Urinary bladder (tissue), 4 donors: Measurements from ENCODE around the gene PEPD. TPM values are rescaled to one million over a fixed set of nuclear protein-coding genes. Genes with fewer than 3 reads are reported as not detected.

Experiments used
- DNase-seq: peaks from one replicate; pipeline ENCODE4 v3.0.0-alpha.2; 2015; ENCODE audit errors: extremely low spot score
- H3K27ac ChIP-seq: one replicate; pipeline ENCODE4 v1.5.1; 2013; ENCODE audit warnings: low read depth, mild to moderate bottlenecking, moderate library complexity
- H3K36me3 ChIP-seq: one replicate; pipeline ENCODE4 v1.6.1; 2013; ENCODE audit warnings: mild to moderate bottlenecking, moderate library complexity; ENCODE audit not compliant: insufficient read depth
- H3K4me1 ChIP-seq: one replicate; pipeline ENCODE4 v1.6.1; 2013; ENCODE audit warnings: mild to moderate bottlenecking, moderate library complexity; ENCODE audit not compliant: insufficient read depth
- H3K4me3 ChIP-seq: one replicate; pipeline ENCODE4 v1.5.1; 2013; ENCODE audit warnings: low read depth, low read length
- WGBS: extraction: QIAGEN DNeasy Blood & Tissue Kit; methylation state at CpG from one replicate; pipeline ENCODE4 v1.1.7; 2013; 5-methylcytosine and 5-hydroxymethylcytosine counted together
- polyA plus RNA-seq: library from polyadenylated mRNA; stranded (reverse); fragments of 200-250 nt; gene quantifications from one replicate; pipeline ENCODE4 v1.2.3, GENCODE V29; 2013
- total RNA-seq: library from RNA; depleted of rRNA; stranded (reverse); fragments of >200 nt; gene quantifications from one replicate; pipeline ENCODE4 v1.2.3, GENCODE V29; 2014
- donor health status: healthy with polysubstance abuse.
- donor health status: healthy.

The PEPD gene
- total and polyA plus RNA-seq, 2 donors: 24.2 to 85.0 TPM

DNA sequence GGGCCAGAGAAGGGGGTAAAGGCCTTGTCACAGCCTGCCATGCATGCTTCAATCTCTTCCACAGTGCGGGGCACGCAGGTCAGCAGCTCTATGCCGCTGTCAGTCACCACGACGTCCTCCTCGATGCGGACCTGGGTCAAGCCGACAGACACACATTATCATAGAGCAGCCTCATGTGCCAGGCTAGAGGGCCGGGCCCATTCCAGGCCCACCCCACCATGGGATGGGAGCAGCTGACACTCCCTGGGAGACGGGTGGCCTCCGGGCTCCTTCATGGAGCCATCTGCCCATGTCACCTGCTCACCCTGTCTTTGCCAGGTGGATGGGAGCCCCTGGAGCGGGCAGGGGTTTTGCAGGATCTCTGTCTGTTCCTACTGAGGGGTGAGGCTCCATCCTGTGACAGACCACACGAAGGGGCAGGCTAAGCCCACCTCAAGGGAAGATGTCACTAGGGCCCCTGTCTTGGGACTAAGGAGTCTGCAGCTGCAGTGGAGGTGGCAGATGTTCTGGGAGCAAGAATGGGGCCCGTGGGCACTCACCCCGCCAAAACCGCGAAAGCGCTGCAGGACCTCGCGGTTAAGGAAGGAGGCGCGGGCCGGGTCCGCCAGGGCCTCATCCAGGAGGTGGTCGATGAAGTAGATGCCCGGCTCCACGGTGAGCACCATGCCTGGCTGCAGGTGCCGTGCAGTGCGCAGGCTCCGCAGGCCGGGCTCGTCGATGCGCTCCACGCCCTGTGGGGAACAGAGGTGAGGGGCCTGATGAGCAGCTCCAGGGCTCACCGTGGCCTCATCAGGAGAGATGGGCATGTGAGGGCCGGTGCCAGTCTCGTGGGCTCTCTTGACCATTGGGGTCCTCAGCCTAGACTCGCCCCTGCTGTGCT lies 134.0 kb downstream of the PEPD start:
- 97% methylated on average over 39 of the region's 39 CpGs for WGBS
- Histone ChIP-seq H3K27ac (no peak overlapping the region), H3K36me3 (no peaks in the 10 kb centered on the region), H3K4me1 (no peaks in the 10 kb centered on the region), H3K4me3 (no peak overlapping the region)
- no peak for DNase-seq

DNA sequence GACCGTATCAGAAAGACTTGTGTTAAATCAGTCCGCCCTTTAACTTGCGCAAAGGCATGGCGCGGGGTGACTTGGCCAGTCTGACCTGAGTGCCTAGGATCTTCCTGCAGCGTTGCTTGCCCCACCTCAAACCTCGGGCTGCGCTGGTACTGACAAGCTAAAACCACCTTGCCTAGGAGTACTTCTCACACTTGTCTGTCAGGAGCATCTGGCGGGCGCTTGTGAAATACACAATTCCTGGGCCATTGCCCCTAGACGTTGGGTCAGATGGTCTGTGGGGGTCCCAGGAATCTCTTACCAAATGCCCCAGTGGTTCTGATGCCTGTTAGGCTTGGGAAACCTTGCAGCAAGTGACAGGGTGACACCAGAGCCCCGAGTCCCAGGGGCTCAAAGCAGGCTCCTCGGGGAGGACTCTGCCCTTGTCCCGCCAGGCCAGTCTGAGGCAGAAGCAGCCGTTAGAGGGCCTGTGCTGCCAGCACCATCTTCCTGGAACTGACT lies 135.2 kb downstream of the PEPD start:
- H3K4me3 ChIP-seq: no peak overlapping the region
- H3K36me3 ChIP-seq: no peaks in the 10 kb centered on the region
- whole genome bisulfite sequencing: 86% methylated on average over 15 of the region's 15 CpGs
- no peaks in the 10 kb centered on the region for H3K4me1 ChIP-seq
- no peak for DNase-seq
- H3K27ac ChIP-seq: no peak overlapping the region

DNA sequence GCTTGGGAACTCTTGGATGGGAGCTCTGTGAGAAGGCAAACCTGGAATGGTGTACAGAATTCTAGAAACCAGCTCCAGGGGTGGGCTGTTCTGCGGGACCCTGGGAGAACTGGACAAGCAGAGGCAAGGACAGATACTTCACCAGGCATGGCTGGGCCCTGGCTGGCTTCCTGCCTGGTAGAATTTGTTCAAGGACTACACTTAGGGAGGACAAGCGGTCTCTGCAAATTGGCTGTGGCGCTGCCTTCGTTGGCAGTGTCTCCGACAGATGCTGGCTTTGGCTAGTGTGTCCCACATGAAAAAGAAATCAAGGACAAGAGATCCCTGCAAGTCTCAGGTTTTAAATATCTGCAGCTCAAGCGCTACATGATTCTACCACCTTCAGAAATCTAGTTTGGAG lies 135.6 kb downstream of the PEPD start:
- Histone ChIP-seq H3K27ac (no peak overlapping the region), H3K36me3 (no peaks in the 10 kb centered on the region), H3K4me3 (no peak overlapping the region), H3K4me1 (no peaks in the 10 kb centered on the region)
- WGBS: 77% methylated on average over 6 of the region's 6 CpGs
- no peak for DNase-seq

DNA sequence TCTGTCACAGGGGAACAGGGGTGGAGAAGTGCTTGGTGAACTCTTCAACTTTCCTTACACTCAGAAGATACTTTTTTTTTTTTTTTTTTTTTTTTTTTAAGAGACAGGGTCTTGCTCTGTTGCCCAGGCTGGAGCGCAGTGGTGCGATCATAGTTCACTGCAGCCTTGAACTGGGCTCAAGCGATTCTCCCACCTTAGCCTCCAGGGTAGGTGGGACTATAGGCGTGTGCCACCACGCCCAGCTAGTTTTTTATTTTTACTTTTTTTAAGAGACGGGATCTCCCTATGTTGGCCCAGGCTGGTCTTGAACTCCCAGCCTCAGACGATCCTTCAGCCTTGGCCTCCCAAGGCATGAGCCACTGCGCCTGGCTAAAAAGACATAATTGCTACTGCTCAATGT lies 136.6 kb downstream of the PEPD start:
- DNase-seq: no peak
- H3K27ac ChIP-seq: no peak overlapping the region
- no peaks in the 10 kb centered on the region for H3K4me1 ChIP-seq
- WGBS: 95% methylated on average over 8 of the region's 8 CpGs
- H3K36me3 ChIP-seq: no peaks in the 10 kb centered on the region
- H3K4me3 ChIP-seq: no peak overlapping the region

DNA sequence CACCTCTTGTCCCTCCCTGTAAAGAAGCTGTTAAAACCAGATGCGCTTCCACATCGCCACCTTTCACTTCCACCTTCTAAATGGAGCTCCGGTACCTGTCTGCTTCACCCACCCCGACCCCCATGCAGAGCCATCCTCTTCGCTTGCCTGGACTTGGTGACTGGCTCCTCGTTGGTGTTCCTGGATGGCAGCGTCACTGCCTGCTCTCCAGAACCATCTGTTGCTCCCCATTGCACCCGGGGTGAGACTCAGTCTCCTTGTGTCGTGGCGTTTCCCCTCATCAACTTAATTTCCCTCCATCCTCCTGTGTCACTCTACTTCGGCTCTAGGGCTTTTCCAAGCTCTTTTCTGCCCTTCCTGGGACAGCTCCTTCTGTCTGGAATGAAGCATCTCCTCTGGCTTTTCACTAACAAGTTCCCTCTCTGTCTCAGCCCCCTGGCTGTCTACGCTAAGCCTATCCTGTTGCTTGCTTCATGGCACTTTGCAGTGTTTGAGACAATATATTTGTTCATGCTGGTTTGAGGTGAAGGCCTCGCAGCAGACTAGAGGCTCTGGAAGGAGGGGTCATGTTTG lies 137.8 kb downstream of the PEPD start:
- Histone ChIP-seq H3K4me1 (no peaks in the 10 kb centered on the region), H3K36me3 (no peaks in the 10 kb centered on the region), H3K4me3 (no peak overlapping the region), H3K27ac (no peak overlapping the region)
- WGBS: 93% methylated on average over 13 of the region's 13 CpGs
- no peak for DNase-seq

DNA sequence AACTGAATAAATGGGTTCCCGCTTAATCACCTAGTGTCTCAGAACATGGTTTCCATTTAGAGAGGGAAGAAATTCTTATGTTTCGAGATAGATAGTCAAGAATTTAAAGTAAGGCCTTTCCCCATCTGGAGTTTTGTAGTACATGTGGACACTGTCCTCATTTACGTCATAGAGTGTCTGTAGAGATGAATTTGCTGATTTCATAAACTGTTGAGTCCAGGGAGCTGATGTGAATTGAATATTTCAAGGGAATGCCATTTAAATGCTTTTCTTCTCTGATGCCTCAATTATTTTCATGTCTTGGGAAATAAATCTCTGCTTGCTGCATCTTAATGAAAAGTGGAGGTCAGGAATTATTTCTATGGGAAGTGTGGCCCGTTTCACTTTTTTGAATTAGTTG lies 138.6 kb downstream of the PEPD start:
- DNase-seq: no peak
- H3K4me1 ChIP-seq: no peaks in the 10 kb centered on the region
- H3K36me3 ChIP-seq: no peaks in the 10 kb centered on the region
- 90% methylated on average over 4 of the region's 4 CpGs for WGBS
- H3K4me3 ChIP-seq: no peak overlapping the region
- H3K27ac ChIP-seq: no peak overlapping the region

DNA sequence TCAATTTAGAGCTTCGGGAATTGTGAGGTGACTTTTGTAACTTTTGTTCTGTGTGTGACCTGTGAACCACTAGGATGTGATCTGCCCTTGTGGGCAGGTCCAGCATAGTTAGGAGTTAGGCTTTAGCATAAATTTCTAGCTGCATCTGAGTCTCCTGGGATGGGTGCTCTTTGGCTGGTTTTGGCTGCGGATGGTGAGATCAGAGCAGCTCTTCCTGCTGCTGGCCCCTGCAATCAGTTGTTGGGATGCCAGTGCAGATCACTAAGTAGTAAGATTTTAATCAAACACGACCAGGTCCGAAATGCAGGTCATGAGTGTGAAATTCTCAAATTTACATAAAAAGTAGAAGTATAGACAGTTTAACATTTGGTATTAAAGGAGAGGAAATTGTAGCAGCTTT lies 139.6 kb downstream of the PEPD start:
- Histone ChIP-seq H3K36me3 (no peaks in the 10 kb centered on the region), H3K27ac (no peak overlapping the region), H3K4me3 (no peak overlapping the region), H3K4me1 (no peaks in the 10 kb centered on the region)
- 91% methylated on average over 4 of the region's 4 CpGs for WGBS
- DNase-seq: no peak

DNA sequence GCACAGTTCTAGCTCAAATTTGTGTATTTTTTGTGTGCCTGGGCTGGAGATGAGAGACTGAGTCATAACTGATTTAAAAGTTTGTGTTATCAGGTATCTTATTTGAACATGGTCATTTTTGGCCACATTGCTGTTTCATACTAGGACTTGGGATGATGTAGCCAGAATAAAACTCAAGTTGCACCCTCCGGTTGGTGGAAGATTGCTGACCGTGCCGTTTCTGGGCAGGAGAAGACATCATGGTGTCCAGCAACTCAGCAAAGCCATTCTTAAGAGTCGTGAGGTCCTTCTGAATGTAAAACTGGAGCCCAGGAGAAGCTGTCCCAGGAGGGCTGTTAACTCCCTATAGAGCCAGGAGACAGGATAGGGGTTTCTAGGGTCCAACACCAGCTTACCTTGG lies 140.5 kb downstream of the PEPD start:
- DNase-seq: no peak
- Histone ChIP-seq H3K27ac (no peak overlapping the region), H3K4me1 (peaks cover 1% of the 10 kb centered on the region), H3K4me3 (no peak overlapping the region), H3K36me3 (no peaks in the 10 kb centered on the region)
- 75% methylated on average over 4 of the region's 4 CpGs for WGBS

DNA sequence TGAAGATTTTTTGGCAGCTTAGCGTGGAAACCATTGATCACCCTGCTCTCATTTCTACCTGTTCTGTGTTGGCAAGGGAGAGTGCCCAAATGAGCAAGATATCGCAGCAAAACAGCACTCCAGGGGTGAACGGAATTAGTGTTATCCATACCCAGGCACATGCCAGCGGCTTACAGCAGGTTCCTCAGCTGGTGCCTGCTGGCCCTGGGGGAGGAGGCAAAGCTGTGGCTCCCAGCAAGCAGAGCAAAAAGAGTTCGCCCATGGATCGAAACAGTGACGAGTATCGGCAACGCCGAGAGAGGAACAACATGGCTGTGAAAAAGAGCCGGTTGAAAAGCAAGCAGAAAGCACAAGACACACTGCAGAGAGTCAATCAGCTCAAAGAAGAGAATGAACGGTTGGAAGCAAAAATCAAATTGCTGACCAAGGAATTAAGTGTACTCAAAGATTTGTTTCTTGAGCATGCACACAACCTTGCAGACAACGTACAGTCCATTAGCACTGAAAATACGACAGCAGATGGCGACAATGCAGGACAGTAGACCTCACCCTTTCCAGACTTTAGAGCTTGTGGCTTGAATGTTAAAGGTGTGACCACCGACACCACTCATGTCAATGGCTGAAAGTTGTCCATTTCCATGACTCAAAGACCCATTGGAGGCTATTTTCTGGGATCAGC lies 142.3 kb downstream of the PEPD start:
- H3K4me3 ChIP-seq: no peak overlapping the region
- 94% methylated on average over 16 of the region's 16 CpGs for WGBS
- H3K27ac ChIP-seq: no peak overlapping the region
- DNase-seq: no peak
- no peaks in the 10 kb centered on the region for H3K36me3 ChIP-seq
- H3K4me1 ChIP-seq: peaks cover 3% of the 10 kb centered on the region

DNA sequence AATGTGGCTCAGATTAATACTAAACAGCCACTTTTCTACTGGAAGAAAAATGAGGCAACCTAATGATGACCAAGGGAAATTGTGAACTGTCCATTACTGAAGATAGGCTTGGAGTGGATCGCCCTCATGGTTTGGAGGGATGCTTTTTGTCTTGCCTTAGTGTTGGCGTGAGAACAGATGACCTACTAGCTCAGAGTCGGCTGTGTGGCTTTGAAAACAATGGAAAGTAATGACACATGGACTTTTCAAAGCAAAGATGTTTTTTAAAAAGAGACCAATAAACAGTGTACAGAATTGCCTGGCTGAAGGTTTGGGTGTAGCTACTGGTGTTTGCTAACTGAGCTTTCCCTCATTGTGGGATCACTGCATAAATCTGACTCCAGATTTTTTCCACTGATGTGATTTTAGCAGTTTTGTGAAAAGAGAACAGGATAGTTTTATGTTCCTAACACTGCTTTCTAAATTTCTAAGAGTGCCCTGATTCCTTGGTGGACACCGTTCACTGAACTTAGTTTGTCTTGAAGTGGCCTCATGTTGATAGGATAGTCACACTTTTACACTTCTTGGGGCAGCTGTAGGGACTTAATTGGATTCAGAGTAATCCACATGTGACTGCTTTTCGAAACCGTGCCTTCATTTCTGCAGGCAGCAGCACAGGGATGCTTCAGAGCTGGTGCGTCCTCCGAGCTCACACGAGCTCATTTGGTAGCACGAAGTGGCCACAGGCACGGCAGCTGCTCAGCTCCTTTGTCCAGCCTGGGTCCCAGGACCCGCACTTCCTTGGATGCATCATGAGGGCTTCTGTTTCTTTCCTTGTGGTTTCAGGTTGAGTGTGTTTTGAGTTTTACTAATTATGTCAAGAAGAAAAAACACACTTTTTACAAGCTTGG lies 143.8 kb downstream of the PEPD start:
- no peaks in the 10 kb centered on the region for H3K36me3 ChIP-seq
- no peak for DNase-seq
- 76% methylated on average over 12 of the region's 12 CpGs for WGBS
- no peak overlapping the region for H3K4me3 ChIP-seq
- peaks cover 3% of the 10 kb centered on the region for H3K4me1 ChIP-seq
- H3K27ac ChIP-seq: no peak overlapping the region

DNA sequence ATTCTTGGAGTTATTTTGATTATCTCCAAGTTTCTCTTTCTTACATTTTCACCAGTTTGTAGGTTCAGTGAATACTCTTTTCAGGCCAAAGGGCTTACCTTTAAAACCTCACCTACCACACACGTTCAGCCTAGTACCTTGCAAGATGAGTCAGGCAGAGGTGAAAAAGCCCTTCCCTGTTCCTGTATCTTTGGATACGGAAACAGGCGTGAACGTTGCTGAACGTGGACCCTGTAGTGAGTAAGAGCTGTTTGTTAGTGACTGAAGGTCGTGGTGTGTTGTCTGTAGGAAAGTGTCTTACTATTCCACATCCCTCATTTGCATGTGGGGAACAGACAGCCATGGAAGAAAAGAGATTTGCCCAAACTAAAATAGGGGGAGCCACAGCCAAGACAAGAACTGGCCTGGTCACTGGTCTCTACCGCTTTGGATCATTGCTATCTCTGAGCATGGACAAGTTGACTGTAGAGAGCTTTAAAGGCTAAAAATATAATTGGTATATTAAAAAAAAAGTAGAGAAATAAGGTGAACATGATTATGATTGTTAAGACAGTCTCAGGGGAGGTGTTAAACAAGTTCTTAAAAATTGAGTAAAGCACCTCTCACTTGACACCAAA lies 144.5 kb downstream of the PEPD start:
- H3K27ac ChIP-seq: no peak overlapping the region
- no peak overlapping the region for H3K4me3 ChIP-seq
- no peaks in the 10 kb centered on the region for H3K36me3 ChIP-seq
- H3K4me1 ChIP-seq: peaks cover 3% of the 10 kb centered on the region
- DNase-seq: no peak
- 72% methylated on average over 7 of the region's 7 CpGs for whole genome bisulfite sequencing

DNA sequence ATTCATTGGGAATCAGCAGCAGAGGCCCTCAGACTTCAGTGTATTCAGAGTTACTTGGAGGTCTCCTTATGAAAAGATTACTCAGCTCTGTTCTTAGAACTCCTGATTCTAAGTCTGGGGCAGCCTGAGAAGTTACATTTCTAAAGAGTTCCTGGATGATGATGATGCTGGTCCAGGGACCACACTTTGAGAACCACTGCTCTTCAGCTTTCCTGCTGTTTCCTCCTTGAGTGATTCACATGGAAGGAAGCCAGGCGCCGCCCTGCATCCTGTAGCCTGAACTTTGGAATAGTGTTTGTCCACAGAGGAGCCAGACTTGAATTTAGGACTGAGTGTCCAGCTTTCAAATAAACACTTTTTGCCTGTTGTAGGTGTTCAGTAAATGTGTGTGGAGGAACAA lies 145.2 kb downstream of the PEPD start:
- H3K4me1 ChIP-seq: peaks cover 3% of the 10 kb centered on the region
- no peaks in the 10 kb centered on the region for H3K36me3 ChIP-seq
- no peak for DNase-seq
- WGBS: 71% methylated on average over 2 of the region's 2 CpGs
- H3K4me3 ChIP-seq: no peak overlapping the region
- no peak overlapping the region for H3K27ac ChIP-seq

DNA sequence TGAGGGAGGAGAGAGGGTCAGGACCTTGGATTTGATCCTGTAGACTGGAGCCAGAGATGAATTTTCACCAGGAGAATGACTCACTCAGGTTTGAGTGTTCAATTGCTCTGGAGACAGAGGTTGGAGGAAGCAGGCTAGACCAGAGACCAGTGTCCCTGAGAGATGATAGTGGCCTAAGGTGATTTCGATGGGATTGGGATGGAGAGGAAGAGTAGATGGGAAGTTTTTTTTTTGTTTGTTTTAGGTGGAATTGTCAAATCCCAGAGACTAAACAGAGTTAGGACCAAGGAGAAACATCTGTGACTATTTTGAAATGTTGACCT lies 145.8 kb downstream of the PEPD start:
- no peak for DNase-seq
- 73% methylated on average over 1 of the region's 1 CpG for WGBS
- Histone ChIP-seq H3K4me1 (peaks cover 3% of the 10 kb centered on the region), H3K27ac (no peak overlapping the region), H3K4me3 (no peak overlapping the region), H3K36me3 (no peaks in the 10 kb centered on the region)
